GM19467 (cell line): ENCODE results near the gene RFTN1.

ENCODE experiments used
- ATAC-seq: cut with Tn5 transposase; IDR thresholded peaks from one replicate; pipeline ENCODE4 v1.9.1; 2021; ENCODE audit warnings: mild to moderate bottlenecking, moderate library complexity; ENCODE audit not compliant: unreplicated experiment

Gene RFTN1

GRCh38 chr3:16471897-16472296 lies 41.6 kb downstream of the RFTN1 start:
- no peak for ATAC-seq

- no peak for ATAC-seq
These were observed 42.9 kb downstream of the RFTN1 start for GRCh38 chr3:16470590-16470989.

- ATAC-seq = no peak
These were observed 45.0 kb downstream of the RFTN1 start for GRCh38 chr3:16468336-16469098.

GRCh38 chr3:16468002-16468335 lies 45.5 kb downstream of the RFTN1 start:
- ATAC-seq = no peak

GRCh38 chr3:16467393-16467792 lies 46.1 kb downstream of the RFTN1 start:
- ATAC-seq = peak; percentile 54

- ATAC-seq = no peak
These were observed 46.7 kb downstream of the RFTN1 start for GRCh38 chr3:16466822-16467221.

GRCh38 chr3:16464511-16465148 lies 48.9 kb downstream of the RFTN1 start:
- no peak for ATAC-seq

- no peak for ATAC-seq
These were observed 49.6 kb downstream of the RFTN1 start for GRCh38 chr3:16463914-16464313.

GRCh38 chr3:16463119-16463518 lies 50.4 kb downstream of the RFTN1 start:
- no peak for ATAC-seq

GRCh38 chr3:16462679-16463078 lies 50.8 kb downstream of the RFTN1 start:
- ATAC-seq = no peak

- no peak for ATAC-seq
These were observed 51.8 kb downstream of the RFTN1 start for GRCh38 chr3:16461463-16462245.

- no peak for ATAC-seq
These were observed 52.6 kb downstream of the RFTN1 start for GRCh38 chr3:16460886-16461285.

- ATAC-seq = no peak
These were observed 53.2 kb downstream of the RFTN1 start for GRCh38 chr3:16460273-16460672.

GRCh38 chr3:16456784-16457415 lies 56.6 kb downstream of the RFTN1 start:
- no peak for ATAC-seq

GRCh38 chr3:16455966-16456365 lies 57.5 kb downstream of the RFTN1 start:
- ATAC-seq = no peak

GRCh38 chr3:16455001-16455400 lies 58.5 kb downstream of the RFTN1 start:
- no peak for ATAC-seq

- ATAC-seq = no peak
These were observed 61.2 kb downstream of the RFTN1 start for GRCh38 chr3:16452261-16452660.

GRCh38 chr3:16449369-16449768 lies 64.1 kb downstream of the RFTN1 start:
- ATAC-seq = no peak

GRCh38 chr3:16448639-16449070 lies 64.8 kb downstream of the RFTN1 start:
- no peak for ATAC-seq

- no peak for ATAC-seq
These were observed 66.4 kb downstream of the RFTN1 start for GRCh38 chr3:16447135-16447534.

GRCh38 chr3:16444344-16444743 lies 69.2 kb downstream of the RFTN1 start:
- ATAC-seq = no peak
